Ishikawa (cell line): ENCODE measurements around the gene USP8.

Experiments
- CEBPB ChIP-seq: IDR thresholded peaks from 2 replicates; pipeline ENCODE4 v1.6.1; 2012
- CREB1 ChIP-seq: IDR thresholded peaks from 2 replicates; pipeline ENCODE4 v1.6.1; 2012; ENCODE audit warnings: low read depth
- EGR1 ChIP-seq: IDR thresholded peaks from 2 replicates; pipeline ENCODE4 v1.6.1; 2012
- EP300 ChIP-seq: IDR thresholded peaks from 2 replicates; pipeline ENCODE4 v1.6.1; 2012; ENCODE audit warnings: borderline replicate concordance
- FOXM1 ChIP-seq: IDR thresholded peaks from 2 replicates; pipeline ENCODE4 v1.6.1; 2012; ENCODE audit warnings: low read depth, borderline replicate concordance
- MAX ChIP-seq: IDR thresholded peaks from 2 replicates; pipeline ENCODE4 v1.6.1; 2012
- NFIC ChIP-seq: IDR thresholded peaks from 2 replicates; pipeline ENCODE4 v1.6.1; 2012
- RAD21 ChIP-seq: IDR thresholded peaks from 2 replicates; pipeline ENCODE4 v1.6.1; 2012; ENCODE audit warnings: low read depth
- REST ChIP-seq: IDR thresholded peaks from 2 replicates; pipeline ENCODE4 v1.6.1; 2012; ENCODE audit warnings: low read depth, mild to moderate bottlenecking
- TAF1 ChIP-seq: IDR thresholded peaks from 2 replicates; pipeline ENCODE4 v1.6.1; 2012; ENCODE audit warnings: low read depth, mild to moderate bottlenecking
- TCF12 ChIP-seq: IDR thresholded peaks from 2 replicates; pipeline ENCODE4 v1.6.1; 2012; ENCODE audit warnings: low read depth
- TEAD4 ChIP-seq: IDR thresholded peaks from 2 replicates; pipeline ENCODE4 v1.6.1; 2012
- USF1 ChIP-seq: IDR thresholded peaks from 2 replicates; pipeline ENCODE4 v1.6.1; 2012
- YY1 ChIP-seq: IDR thresholded peaks from 2 replicates; pipeline ENCODE4 v1.6.1; 2012; ENCODE audit warnings: low read depth
- ZBTB7A ChIP-seq: IDR thresholded peaks from 2 replicates; pipeline ENCODE4 v1.6.1; 2012; ENCODE audit warnings: low read depth

The USP8 gene

GRCh38 chr15:50458348-50459112 is 34.3 kb downstream of the USP8 start:
- TF ChIP-seq EGR1 (no peak), RAD21 (no peak), REST (no peak), FOXM1 (no peak), USF1 (no peak), CREB1 (no peak), NFIC (no peak), CEBPB (no peak), EP300 (no peak)

- TF ChIP-seq CREB1 (no peak), REST (no peak), NFIC (no peak), TCF12 (no peak), ZBTB7A (no peak), TAF1 (no peak), USF1 (no peak), TEAD4 (no peak), MAX (no peak), FOXM1 (no peak), CEBPB (no peak), EGR1 (no peak), RAD21 (no peak), EP300 (no peak), YY1 (no peak)
Measured at GRCh38 chr15:50463423-50464358, 39.5 kb downstream of the USP8 start.

- no peak for TF ChIP-seq NFIC
- TF ChIP-seq MAX, result no peak
- TF ChIP-seq EP300, result no peak
- TF ChIP-seq TEAD4, result no peak
- no peak for TF ChIP-seq USF1
- no peak for TF ChIP-seq TCF12
- TF ChIP-seq TAF1, result no peak
- no peak for TF ChIP-seq EGR1
- no peak for TF ChIP-seq ZBTB7A
- TF ChIP-seq RAD21, result no peak
- TF ChIP-seq FOXM1, result no peak
- TF ChIP-seq CEBPB, result no peak
- no peak for TF ChIP-seq YY1
Measured at GRCh38 chr15:50471072-50471471, 46.9 kb downstream of the USP8 start.

GRCh38 chr15:50476143-50476542 is 51.9 kb downstream of the USP8 start:
- no peak for TF ChIP-seq TEAD4
- no peak for TF ChIP-seq CEBPB
- TF ChIP-seq YY1, result no peak
- no peak for TF ChIP-seq RAD21
- TF ChIP-seq REST, result no peak
